ENCODE data around the gene SCUBE2.

DNA sequence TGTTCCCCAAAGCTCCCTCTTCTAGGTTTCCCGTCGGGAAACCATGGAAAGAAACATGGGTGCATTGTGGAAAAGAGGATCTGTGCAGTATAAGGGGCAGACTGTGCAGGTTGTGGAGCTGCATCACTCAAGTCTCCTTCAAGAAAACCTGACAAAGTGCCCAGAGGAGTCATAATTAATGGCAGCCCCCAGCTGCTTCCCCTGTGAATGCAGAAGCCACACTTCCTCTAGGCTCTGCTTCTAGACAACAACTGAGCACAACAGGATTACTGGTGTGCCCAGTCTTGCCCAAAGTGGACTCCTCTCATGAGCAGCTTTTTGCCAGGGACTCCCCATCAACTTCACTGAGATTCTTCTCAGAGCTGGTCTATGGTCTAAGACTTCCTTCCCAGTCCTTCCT is 42.6 kb upstream of the SCUBE2 start:
- TF ChIP-seq EZH2 (IDR thresholded peaks at IDR 0.05; ENCODE audit: insufficient read depth, poor library complexity, severe bottlenecking) = no peak
- TF ChIP-seq EZH2phosphoT487 (IDR thresholded peaks at IDR 0.05; ENCODE audit: insufficient read depth, low read depth) = no peak
